ENCODE measurements around the gene MALSU1. TPM values are rescaled to one million over a fixed set of nuclear protein-coding genes. Genes with fewer than 3 reads are reported as not detected.

Gene MALSU1
- total RNA-seq: 47.2 and 50.4 TPM in 2 replicates
- long read RNA-seq, transcript MALSU1-202 (4 exons, 3,044 nt): major isoform, 9 of 9 reads
- long read RNA-seq, partial matches to known transcripts: 0 of 9 reads
- long read RNA-seq, other reads (novel, unspliced or antisense): 0 of 9 reads

DNA sequence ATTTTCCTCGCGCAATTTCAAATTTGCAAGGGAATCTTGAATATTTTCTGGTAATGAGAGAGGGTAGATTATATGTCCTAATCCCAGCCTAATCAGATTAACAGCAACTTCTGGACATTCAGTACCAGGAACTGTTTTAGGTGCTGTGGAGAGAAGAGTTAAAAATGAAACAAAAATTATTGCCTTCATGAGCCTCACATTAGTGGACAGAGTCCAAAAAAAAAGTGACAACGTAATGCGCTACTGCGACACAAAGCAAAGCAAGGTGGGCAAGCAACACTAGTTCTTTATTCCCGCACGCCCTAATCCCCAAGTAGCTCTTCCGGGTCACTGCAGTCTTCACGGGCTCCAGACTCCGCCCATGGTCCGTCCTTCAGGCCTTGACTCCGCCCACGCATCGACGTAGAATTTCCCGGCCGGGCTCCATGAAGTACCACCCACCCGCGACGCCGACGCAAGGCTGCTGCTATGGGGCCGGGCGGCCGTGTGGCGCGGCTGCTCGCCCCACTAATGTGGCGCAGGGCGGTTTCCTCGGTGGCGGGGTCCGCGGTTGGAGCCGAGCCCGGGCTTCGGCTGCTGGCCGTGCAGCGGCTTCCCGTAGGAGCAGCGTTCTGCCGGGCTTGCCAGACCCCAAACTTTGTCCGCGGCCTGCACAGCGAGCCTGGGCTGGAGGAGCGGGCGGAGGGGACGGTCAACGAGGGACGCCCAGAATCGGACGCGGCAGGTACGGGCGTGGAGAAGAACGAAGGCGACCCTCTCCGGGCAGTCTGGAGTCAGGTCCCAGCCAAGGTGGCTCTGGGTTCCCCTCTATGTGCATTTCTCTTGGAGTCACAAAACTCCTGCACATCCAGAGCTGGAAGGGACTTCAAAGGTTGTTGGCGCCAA lies at the start of gene MALSU1:
TSS of gene MALSU1 (plus strand) at position 455 of the 885 bp plus-strand sequence. CDS start at position 469, 14 bp downstream.
- Mint-ChIP-seq H3K4me3 (ENCODE audit: low read depth) (peak within 1 kb of the TSS; percentile 90), H3K9me3 (ENCODE audit: low read depth) (peaks cover 7% of the 10 kb centered on the region), H3K27ac (peak within 1 kb of the TSS; percentile 91), H3K4me1 (ENCODE audit: low read depth) (peaks cover 15% of the 10 kb centered on the region), H3K27me3 (peaks cover 8% of the 10 kb centered on the region), H3K36me3 (ENCODE audit: insufficient read depth) (peaks cover 10% of the 10 kb centered on the region)
- TF ChIP-seq, protein P1, sequence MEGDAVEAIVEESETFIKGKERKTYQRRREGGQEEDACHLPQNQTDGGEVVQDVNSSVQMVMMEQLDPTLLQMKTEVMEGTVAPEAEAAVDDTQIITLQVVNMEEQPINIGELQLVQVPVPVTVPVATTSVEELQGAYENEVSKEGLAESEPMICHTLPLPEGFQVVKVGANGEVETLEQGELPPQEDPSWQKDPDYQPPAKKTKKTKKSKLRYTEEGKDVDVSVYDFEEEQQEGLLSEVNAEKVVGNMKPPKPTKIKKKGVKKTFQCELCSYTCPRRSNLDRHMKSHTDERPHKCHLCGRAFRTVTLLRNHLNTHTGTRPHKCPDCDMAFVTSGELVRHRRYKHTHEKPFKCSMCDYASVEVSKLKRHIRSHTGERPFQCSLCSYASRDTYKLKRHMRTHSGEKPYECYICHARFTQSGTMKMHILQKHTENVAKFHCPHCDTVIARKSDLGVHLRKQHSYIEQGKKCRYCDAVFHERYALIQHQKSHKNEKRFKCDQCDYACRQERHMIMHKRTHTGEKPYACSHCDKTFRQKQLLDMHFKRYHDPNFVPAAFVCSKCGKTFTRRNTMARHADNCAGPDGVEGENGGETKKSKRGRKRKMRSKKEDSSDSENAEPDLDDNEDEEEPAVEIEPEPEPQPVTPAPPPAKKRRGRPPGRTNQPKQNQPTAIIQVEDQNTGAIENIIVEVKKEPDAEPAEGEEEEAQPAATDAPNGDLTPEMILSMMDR (IDR thresholded peaks at IDR 0.05; ENCODE audit: unreplicated experiment): no peak
- DNase-seq (ENCODE audit: low spot score, unreplicated experiment): peak; percentile 85

DNA sequence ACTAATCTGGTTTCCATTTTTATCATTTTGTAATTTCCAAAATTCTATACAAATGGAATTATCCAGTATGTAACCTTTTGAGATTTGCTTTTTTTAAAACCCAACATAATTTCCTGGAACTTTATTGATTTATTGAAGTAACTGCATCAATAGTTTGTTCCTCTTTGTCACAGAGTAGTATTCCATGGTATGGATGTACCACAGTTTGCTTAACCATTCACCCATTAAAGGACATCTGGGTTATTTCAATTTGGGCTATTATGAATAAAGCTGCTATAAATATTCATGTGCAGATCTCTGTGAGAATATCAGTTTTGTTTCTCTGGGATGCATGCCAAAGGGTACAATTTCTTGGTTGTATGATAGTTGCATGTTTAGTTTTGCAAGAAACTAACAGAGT lies 49.7 kb upstream of the MALSU1 start:
- TF ChIP-seq, protein P1 (IDR thresholded peaks at IDR 0.05; ENCODE audit: unreplicated experiment): no peak
- peaks cover 4% of the 10 kb centered on the region for H3K9me3 Mint-ChIP-seq (ENCODE audit: low read depth)

DNA sequence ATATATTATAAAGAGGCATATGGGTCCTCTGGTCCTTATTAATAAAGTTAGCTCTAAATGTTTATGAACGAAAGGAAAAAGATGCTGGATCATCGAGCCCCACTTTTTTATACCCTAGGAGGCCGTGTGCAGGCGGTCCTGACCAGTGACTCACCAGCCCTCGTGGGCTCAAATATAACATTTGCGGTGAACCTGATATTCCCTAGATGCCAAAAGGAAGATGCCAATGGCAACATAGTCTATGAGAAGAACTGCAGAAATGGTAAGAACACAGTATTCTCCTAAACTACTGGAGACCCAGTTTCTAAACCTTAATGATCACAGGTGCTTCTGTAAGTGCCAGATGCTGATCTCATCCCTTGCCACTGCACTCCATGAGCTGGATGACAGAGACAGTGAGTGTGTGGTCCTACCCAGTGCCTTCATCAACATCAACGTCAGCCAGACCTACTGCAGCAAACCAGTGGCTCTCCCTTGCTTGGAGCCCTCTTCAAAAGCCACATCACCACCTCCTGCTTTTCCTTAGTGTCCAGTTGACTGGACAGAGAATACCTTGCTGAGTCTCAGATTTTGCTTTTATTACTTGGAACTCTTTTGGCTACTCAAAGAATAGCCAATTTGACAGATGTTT lies 45.0 kb upstream of the MALSU1 start:
- TF ChIP-seq, protein P1 (IDR thresholded peaks at IDR 0.05; ENCODE audit: unreplicated experiment): no peak
- Mint-ChIP-seq H3K4me3 (ENCODE audit: low read depth) (no peak overlapping the region), H3K27ac (no peak overlapping the region), H3K36me3 (ENCODE audit: insufficient read depth) (no peaks in the 10 kb centered on the region), H3K4me1 (ENCODE audit: low read depth) (no peaks in the 10 kb centered on the region), H3K27me3 (peaks cover 19% of the 10 kb centered on the region), H3K9me3 (ENCODE audit: low read depth) (peaks cover 3% of the 10 kb centered on the region)
- DNase-seq (ENCODE audit: low spot score, unreplicated experiment): no peak

More for the DNA sequence above, 49.7 kb upstream of the MALSU1 start:
- no peaks in the 10 kb centered on the region for H3K4me1 Mint-ChIP-seq (ENCODE audit: low read depth)
- H3K27ac Mint-ChIP-seq: no peak overlapping the region
- no peaks in the 10 kb centered on the region for H3K36me3 Mint-ChIP-seq (ENCODE audit: insufficient read depth)
- H3K27me3 Mint-ChIP-seq: peaks cover 41% of the 10 kb centered on the region
- H3K4me3 Mint-ChIP-seq (ENCODE audit: low read depth): no peak overlapping the region
- DNase-seq (ENCODE audit: low spot score, unreplicated experiment): no peak

DNA sequence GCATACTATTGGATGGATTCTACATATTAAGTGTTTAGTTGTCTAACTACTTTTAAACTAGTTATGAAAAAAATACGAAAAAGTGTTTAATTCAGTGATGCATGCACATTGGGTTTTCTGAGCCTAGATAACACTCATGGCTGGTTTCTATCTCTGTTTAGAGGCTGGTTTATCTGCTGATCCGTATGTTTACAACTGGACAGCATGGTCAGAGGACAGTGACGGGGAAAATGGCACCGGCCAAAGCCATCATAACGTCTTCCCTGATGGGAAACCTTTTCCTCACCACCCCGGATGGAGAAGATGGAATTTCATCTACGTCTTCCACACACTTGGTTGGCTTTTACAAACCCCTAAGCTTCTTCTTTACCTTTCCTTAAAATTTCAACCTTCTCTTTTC lies 42.4 kb upstream of the MALSU1 start:
- Mint-ChIP-seq H3K36me3 (ENCODE audit: insufficient read depth) (no peaks in the 10 kb centered on the region), H3K4me3 (ENCODE audit: low read depth) (no peak overlapping the region), H3K4me1 (ENCODE audit: low read depth) (no peaks in the 10 kb centered on the region), H3K9me3 (ENCODE audit: low read depth) (no peaks in the 10 kb centered on the region), H3K27me3 (no peaks in the 10 kb centered on the region), H3K27ac (no peak overlapping the region)
- no peak for DNase-seq (ENCODE audit: low spot score, unreplicated experiment)
- TF ChIP-seq, protein P1 (IDR thresholded peaks at IDR 0.05; ENCODE audit: unreplicated experiment): no peak

DNA sequence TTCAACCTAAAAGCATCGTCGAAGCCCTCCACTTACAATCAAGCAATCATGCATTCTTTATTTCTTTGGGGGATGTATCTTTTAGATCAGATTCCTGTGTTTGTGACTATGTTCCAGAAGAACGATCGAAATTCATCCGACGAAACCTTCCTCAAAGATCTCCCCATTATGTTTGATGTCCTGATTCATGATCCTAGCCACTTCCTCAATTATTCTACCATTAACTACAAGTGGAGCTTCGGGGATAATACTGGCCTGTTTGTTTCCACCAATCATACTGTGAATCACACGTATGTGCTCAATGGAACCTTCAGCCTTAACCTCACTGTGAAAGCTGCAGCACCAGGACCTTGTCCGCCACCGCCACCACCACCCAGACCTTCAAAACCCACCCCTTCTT lies 38.8 kb upstream of the MALSU1 start:
- Mint-ChIP-seq H3K27ac (no peak overlapping the region), H3K27me3 (no peaks in the 10 kb centered on the region), H3K4me3 (ENCODE audit: low read depth) (no peak overlapping the region), H3K9me3 (ENCODE audit: low read depth) (no peaks in the 10 kb centered on the region), H3K36me3 (ENCODE audit: insufficient read depth) (no peaks in the 10 kb centered on the region), H3K4me1 (ENCODE audit: low read depth) (no peaks in the 10 kb centered on the region)
- no peak for DNase-seq (ENCODE audit: low spot score, unreplicated experiment)
- TF ChIP-seq, protein P1 (IDR thresholded peaks at IDR 0.05; ENCODE audit: unreplicated experiment): no peak
